HL-60 (cell line): ENCODE data around the gene KRTAP10-7.

Experiments used
- CTCF ChIP-seq: IDR thresholded peaks from one replicate; pipeline ENCODE4 v1.5.1; 2011; ENCODE audit warnings: low read length, control low read depth, inconsistent platforms; ENCODE audit not compliant: insufficient read depth
- GABPA ChIP-seq: IDR thresholded peaks from 2 replicates; pipeline ENCODE4 v1.6.1; 2012; ENCODE audit warnings: low read depth
- POLR2AphosphoS5 ChIP-seq: IDR thresholded peaks from 2 replicates; pipeline ENCODE4 v1.6.1; 2012; ENCODE audit warnings: low read depth
- SPI1 ChIP-seq: IDR thresholded peaks from 2 replicates; pipeline ENCODE4 v1.6.1; 2012; ENCODE audit warnings: low read depth, mild to moderate bottlenecking, borderline replicate concordance
- TF ChIP-seq, protein P1 (sequence below): IDR thresholded peaks from 2 replicates; pipeline ENCODE4 v1.6.1; 2012; ENCODE audit warnings: low read depth; ENCODE audit not compliant: insufficient replicate concordance

- TF ChIP-seq CTCF: no peak
- TF ChIP-seq, protein P1, sequence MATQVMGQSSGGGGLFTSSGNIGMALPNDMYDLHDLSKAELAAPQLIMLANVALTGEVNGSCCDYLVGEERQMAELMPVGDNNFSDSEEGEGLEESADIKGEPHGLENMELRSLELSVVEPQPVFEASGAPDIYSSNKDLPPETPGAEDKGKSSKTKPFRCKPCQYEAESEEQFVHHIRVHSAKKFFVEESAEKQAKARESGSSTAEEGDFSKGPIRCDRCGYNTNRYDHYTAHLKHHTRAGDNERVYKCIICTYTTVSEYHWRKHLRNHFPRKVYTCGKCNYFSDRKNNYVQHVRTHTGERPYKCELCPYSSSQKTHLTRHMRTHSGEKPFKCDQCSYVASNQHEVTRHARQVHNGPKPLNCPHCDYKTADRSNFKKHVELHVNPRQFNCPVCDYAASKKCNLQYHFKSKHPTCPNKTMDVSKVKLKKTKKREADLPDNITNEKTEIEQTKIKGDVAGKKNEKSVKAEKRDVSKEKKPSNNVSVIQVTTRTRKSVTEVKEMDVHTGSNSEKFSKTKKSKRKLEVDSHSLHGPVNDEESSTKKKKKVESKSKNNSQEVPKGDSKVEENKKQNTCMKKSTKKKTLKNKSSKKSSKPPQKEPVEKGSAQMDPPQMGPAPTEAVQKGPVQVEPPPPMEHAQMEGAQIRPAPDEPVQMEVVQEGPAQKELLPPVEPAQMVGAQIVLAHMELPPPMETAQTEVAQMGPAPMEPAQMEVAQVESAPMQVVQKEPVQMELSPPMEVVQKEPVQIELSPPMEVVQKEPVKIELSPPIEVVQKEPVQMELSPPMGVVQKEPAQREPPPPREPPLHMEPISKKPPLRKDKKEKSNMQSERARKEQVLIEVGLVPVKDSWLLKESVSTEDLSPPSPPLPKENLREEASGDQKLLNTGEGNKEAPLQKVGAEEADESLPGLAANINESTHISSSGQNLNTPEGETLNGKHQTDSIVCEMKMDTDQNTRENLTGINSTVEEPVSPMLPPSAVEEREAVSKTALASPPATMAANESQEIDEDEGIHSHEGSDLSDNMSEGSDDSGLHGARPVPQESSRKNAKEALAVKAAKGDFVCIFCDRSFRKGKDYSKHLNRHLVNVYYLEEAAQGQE: no peak
- no peak for TF ChIP-seq SPI1
- no peak for TF ChIP-seq POLR2AphosphoS5
- no peak for TF ChIP-seq GABPA
Observed at GRCh38 chr21:44612029-44612486, 11.7 kb downstream of the KRTAP10-7 start, which contains the start of gene KRTAP10-8.
